Uterus (tissue), 2 donors: Measurements from ENCODE around the gene BEND6.

Source experiments
- POLR2A ChIP-seq, 2 donors: fragments of 450-650 bp; IDR thresholded peaks; one replicate each; pipeline ENCODE4 v1.6.1; 2016; ENCODE audit warnings: antibody characterized with exemption in 2 of 2, mild to moderate bottlenecking in 1 of 2, moderate library complexity in 1 of 2
- TF ChIP-seq, protein P1 (sequence below), 4 experiments: fragments of 200-600 bp in 2 of 4; fragments of 450-650 bp in 2 of 4; sonication (generic) in 2 of 4; IDR thresholded peaks; one replicate each; pipeline ENCODE4 v1.5.1; 2016 to 2019; ENCODE audit warnings: antibody characterized with exemption in 4 of 4, mild to moderate bottlenecking in 2 of 4, moderate library complexity in 1 of 4

DNA sequence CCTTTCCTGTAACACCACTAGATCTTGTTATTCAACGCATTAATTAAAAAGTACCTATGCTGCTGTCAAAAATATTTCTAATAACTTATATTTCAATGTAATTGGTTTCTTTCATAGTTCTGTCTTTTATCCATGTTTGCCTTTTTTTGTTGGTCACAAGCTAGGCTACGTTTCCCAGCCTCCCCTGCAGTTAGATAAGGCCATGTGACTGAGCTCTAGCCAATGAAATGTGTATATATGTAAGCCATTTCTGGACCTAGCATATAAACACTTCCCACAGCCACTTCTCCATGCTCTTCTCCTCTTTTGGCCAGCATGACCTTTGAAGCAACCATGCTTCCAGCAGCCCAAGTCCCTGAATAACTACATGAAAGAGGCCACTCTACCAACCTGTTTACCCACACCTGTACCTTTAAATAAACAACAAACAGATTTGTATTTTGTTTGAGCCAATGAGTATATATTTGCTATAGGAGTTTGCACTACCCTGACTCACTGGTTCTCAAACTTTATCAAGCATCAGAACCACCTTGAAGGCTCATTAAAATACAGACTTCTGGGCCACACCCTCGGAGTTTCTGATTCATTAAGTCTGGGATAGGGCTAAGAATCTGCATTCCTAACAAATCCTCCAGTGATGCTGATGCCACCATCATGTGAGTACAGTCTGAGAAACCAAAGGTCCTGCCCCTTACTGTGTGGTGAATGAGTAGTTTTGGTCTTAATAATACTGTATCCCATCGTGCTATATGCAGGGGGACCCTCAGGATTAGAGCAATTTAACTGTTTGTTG, 45.6 kb upstream of the BEND6 start:
- TF ChIP-seq, protein P1, sequence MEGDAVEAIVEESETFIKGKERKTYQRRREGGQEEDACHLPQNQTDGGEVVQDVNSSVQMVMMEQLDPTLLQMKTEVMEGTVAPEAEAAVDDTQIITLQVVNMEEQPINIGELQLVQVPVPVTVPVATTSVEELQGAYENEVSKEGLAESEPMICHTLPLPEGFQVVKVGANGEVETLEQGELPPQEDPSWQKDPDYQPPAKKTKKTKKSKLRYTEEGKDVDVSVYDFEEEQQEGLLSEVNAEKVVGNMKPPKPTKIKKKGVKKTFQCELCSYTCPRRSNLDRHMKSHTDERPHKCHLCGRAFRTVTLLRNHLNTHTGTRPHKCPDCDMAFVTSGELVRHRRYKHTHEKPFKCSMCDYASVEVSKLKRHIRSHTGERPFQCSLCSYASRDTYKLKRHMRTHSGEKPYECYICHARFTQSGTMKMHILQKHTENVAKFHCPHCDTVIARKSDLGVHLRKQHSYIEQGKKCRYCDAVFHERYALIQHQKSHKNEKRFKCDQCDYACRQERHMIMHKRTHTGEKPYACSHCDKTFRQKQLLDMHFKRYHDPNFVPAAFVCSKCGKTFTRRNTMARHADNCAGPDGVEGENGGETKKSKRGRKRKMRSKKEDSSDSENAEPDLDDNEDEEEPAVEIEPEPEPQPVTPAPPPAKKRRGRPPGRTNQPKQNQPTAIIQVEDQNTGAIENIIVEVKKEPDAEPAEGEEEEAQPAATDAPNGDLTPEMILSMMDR (IDR thresholded peaks at IDR 0.05) = no peak
- no peak for TF ChIP-seq POLR2A (IDR thresholded peaks at IDR 0.05)
